Ectodermal cell (in vitro differentiated cells): ENCODE data around the gene CCDC85C.
A peak's percentile ranks its signal among the peaks of the same experiment; 100 is the strongest.

ENCODE experiments used
- H3K27ac ChIP-seq: 2 replicates; pipeline ENCODE4 v1.7.0; 2013; ENCODE audit warnings: mild to moderate bottlenecking, low read depth, low read length; ENCODE audit not compliant: insufficient read depth, poor library complexity, severe bottlenecking
- H3K27me3 ChIP-seq: 2 replicates; pipeline ENCODE4 v1.7.0; 2013; ENCODE audit warnings: mild to moderate bottlenecking, low read length; ENCODE audit not compliant: insufficient read depth, control insufficient read depth, poor library complexity, severe bottlenecking
- H3K36me3 ChIP-seq: one replicate; pipeline ENCODE4 v1.7.0; 2013; ENCODE audit warnings: low read length; ENCODE audit not compliant: control insufficient read depth, insufficient read depth
- H3K4me1 ChIP-seq: one replicate; pipeline ENCODE4 v1.7.0; 2013; ENCODE audit warnings: low read length; ENCODE audit not compliant: control insufficient read depth, insufficient read depth
- H3K4me3 ChIP-seq: 2 replicates; pipeline ENCODE4 v1.7.0; 2013; ENCODE audit warnings: low read depth, low read length, control low read depth; ENCODE audit not compliant: insufficient read depth
- H3K9me3 ChIP-seq: 2 replicates; pipeline ENCODE4 v1.7.0; 2013; ENCODE audit warnings: mild to moderate bottlenecking, low read length, moderate library complexity; ENCODE audit not compliant: control insufficient read depth
- WGBS, 2 experiments: methylation state at CpG; one replicate each; pipeline ENCODE4 v1.1.7; 2013; ENCODE audit warnings: missing lambda C conversion rate in 2 of 2; 5-methylcytosine and 5-hydroxymethylcytosine counted together

CCDC85C gene

DNA sequence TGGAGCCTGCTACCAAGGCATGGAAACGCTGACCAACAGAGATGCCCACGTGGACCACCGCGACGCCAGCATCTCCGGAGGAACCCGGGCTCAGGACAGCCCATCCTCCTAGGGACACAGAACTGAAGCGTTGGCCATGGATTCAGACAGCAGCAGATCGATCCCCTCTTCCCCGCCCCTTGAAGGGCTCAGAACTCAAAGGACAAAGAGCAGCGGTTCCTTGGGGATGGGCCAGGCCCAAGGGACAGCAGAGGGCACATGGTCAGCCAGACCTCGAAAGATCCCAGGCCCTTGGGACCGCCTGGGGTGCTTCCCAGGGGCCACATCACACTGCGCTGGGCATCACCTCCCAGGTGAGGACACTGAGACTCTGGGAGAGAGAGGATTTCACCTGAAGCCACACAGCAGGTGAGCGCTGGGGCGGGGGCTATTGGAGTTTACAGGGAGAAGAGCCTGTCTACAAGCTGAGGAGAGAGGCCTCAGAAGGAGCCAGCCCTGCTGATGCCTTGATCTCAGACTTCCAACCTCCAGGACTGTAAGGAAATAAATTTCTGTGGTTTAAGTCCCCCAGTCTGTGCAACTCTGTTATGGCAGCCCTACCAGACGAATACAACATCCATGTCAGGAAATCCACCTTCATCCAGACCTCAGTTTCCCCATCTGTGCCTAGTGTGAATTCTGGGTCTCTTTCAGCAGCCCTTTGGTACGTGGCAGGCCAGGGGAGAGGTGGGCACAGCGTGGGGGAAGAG lies 73.4 kb downstream of the CCDC85C start:
- no peak overlapping the region for H3K4me3 ChIP-seq
- peaks cover 59% of the 10 kb centered on the region for H3K4me1 ChIP-seq
- H3K27ac ChIP-seq, result peak overlapping the region; percentile 69
- H3K27me3 ChIP-seq, result no peaks in the 10 kb centered on the region
- no peaks in the 10 kb centered on the region for H3K9me3 ChIP-seq
- WGBS, 2 experiments, result 72 to 73% methylated on average over 19 of the region's 19 CpGs
- H3K36me3 ChIP-seq, result no peaks in the 10 kb centered on the region

DNA sequence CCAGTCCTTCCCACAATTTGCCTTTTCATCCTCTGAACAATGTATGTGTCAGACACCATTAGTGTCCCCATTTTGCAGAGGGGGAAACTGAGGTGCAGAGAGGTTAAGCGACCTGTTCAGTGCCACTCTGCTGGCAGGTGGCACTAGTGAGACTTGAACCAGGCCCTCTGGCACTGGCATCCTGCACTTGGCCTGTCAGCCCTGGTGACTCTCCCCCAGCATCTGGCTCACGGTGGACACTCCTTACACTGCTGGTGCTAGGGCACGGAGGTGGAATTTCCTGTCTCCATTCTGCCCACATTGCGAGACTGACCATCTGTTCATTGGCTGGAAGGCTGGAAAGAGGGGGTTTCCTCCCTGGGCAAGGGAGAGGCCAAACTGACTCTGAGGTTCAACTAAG lies 74.1 kb downstream of the CCDC85C start:
- H3K27me3 ChIP-seq, result no peaks in the 10 kb centered on the region
- WGBS, 2 experiments, result 92 to 95% methylated on average over 4 of the region's 4 CpGs
- peaks cover 59% of the 10 kb centered on the region for H3K4me1 ChIP-seq

DNA sequence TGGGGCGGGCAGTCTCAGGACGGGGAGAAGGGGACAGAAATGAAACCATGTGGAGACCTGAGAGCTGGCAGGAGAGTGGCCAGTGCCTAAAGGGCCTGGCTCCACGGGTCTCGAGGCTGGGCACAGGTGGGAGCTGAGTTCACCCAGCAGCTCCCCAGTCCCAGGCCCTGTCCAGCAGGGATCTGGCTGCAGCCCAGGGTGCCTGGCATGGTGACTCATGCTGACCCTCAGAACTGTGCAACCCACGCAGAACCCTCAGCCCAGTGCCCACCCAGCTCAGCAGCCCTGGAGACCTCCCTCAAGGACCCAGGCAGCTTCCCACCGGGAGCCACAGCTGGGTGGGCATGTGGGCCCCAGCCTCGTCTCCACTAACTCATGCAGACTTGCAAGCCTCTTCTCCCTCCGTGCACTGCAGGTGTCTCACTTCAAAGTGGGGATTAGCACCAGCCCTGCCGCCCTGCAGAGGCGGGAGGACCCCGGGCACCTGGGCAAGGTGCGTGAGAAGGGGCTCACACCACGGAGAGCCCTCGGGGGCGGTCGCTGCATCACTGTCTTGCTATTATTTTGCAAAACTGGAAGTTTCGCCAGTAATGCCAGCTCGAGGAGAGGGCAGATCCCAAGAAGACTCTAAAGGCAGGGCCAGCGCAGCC lies 76.5 kb downstream of the CCDC85C start:
- H3K27ac ChIP-seq, result no peak overlapping the region
- H3K27me3 ChIP-seq, result no peaks in the 10 kb centered on the region
- no peaks in the 10 kb centered on the region for H3K36me3 ChIP-seq
- 77 to 79% methylated on average over 19 of the region's 19 CpGs for WGBS, 2 experiments
- H3K4me1 ChIP-seq, result peaks cover 61% of the 10 kb centered on the region
- no peaks in the 10 kb centered on the region for H3K9me3 ChIP-seq
- no peak overlapping the region for H3K4me3 ChIP-seq

More for the DNA sequence above, 74.1 kb downstream of the CCDC85C start:
- H3K9me3 ChIP-seq, result no peaks in the 10 kb centered on the region
- H3K4me3 ChIP-seq, result no peak overlapping the region
- H3K36me3 ChIP-seq, result no peaks in the 10 kb centered on the region
- H3K27ac ChIP-seq, result no peak overlapping the region

DNA sequence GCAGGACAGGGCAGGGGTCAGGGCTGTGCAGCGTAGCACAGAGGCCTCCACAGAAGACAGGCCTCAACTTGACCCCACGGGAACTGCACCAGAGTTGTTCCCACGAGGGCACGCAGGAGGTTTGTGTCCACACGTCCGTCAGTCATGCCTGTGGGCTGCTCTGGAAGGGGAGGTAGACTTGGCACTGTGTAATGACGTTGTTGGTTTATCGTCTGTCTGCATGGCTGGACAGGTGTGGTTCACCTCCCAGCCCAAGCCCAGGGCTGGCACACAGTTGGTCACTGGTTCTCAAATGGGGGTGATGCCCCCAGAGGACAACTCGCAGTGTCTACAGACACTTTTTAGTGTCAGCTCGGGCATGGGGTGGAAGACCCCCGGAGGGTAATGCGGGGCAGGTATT lies 77.0 kb downstream of the CCDC85C start:
- Histone ChIP-seq H3K36me3 (no peaks in the 10 kb centered on the region), H3K4me3 (no peak overlapping the region), H3K9me3 (no peaks in the 10 kb centered on the region), H3K4me1 (peaks cover 66% of the 10 kb centered on the region), H3K27ac (no peak overlapping the region), H3K27me3 (no peaks in the 10 kb centered on the region)
- 94 to 95% methylated on average over 12 of the region's 12 CpGs for WGBS, 2 experiments

DNA sequence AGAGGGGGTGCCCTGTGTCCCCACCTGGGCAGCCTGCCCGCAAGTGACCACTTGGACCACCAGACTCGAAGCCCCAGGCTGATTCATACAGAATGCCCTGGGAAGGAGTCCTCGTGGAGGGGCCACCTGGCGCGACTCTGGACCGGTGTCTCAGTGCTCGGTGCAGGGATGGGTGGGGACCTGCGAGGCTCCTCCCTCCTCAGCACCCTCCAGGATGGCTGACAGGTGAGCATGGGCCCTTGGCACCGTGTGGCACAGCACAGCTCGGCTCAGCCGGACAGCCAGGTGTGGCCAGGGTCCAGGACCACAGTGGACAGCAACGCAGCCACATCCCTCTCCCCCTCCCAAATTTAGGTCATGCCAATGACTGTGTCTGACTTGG lies 78.3 kb downstream of the CCDC85C start:
- no peaks in the 10 kb centered on the region for H3K27me3 ChIP-seq
- WGBS, 2 experiments, result 94% methylated on average over 12 of the region's 12 CpGs
- no peaks in the 10 kb centered on the region for H3K36me3 ChIP-seq
- H3K4me1 ChIP-seq, result peaks cover 73% of the 10 kb centered on the region
- H3K4me3 ChIP-seq, result no peak overlapping the region
- no peaks in the 10 kb centered on the region for H3K9me3 ChIP-seq
- no peak overlapping the region for H3K27ac ChIP-seq

DNA sequence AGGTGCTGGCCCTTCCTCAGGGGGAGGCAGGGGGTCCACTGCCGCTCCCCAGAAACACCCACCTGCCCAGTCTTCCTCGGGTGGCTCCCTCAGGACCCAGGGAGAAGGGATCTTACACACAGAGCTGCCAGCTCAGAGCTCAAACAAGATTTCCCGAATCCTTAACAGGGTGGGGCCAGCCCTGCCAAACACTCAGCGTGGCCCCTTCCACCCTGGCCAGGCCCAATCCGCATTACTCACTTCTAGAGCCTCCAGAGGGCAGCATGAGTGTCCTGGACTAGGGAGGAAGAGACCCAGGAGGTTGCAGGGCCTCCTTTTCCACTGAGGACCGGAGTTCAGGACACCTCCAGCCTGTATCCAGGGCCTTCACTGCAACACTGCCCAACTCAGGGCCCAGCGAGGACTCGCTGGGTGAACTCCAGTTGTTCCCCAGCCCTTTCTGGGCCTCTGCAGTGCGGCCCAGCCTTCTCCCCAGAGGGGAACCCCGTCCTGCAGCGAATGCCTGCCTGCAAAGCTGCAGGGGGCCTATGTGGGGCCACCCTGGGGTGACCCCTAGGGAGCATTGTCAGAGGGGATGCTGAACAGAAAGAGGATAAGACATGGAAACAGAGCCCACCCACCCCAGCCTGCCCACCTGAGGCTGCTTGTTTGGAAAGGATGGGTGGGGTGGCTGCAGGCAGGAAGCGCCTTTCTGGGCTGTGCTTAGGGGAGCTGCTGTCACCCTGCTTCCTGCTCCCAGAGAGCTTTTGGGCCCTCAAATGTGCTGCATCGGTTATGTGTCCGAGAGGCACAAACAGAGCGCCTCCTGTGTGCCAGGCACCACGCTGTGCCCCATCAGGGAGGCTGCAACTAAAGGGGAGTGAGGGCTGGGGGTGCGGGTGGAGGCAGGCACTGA lies 79.0 kb downstream of the CCDC85C start:
- Histone ChIP-seq H3K27me3 (no peaks in the 10 kb centered on the region), H3K27ac (no peak overlapping the region), H3K4me1 (peaks cover 68% of the 10 kb centered on the region), H3K4me3 (no peak overlapping the region), H3K36me3 (peaks cover under 1% of the 10 kb centered on the region), H3K9me3 (no peaks in the 10 kb centered on the region)
- WGBS, 2 experiments, result 60 to 63% methylated on average over 17 of the region's 17 CpGs

DNA sequence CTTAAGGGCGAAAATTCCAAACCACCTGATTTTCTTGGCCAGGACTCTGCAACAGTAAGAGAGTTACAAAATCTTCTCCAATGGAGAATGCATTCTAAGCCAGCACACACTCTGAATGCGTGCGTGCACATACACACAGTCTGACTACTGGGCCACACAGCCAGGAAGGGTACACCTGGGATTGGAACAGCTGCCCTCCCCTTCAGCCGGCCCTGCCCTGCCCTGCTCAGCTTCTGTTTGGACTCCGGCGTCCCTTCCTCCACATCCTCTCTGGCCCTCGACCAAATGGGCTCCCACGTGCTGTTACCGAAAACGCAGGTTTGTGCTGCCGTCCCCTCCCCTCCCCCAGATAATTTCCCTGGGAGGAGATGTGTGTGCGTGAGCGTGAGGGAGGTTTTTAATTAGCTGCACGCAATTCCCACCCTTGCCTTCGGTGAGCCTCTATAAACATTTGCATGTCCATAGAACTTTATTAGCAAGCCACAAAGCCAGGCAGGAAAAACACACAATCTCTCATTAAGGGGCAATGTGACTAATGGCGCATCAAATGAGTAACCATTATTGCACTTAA lies 79.8 kb downstream of the CCDC85C start:
- Histone ChIP-seq H3K4me3 (no peak overlapping the region), H3K36me3 (peaks cover 3% of the 10 kb centered on the region), H3K27me3 (no peaks in the 10 kb centered on the region), H3K4me1 (peaks cover 64% of the 10 kb centered on the region), H3K27ac (no peak overlapping the region), H3K9me3 (no peaks in the 10 kb centered on the region)
- 49 to 58% methylated on average over 14 of the region's 16 CpGs for WGBS, 2 experiments

DNA sequence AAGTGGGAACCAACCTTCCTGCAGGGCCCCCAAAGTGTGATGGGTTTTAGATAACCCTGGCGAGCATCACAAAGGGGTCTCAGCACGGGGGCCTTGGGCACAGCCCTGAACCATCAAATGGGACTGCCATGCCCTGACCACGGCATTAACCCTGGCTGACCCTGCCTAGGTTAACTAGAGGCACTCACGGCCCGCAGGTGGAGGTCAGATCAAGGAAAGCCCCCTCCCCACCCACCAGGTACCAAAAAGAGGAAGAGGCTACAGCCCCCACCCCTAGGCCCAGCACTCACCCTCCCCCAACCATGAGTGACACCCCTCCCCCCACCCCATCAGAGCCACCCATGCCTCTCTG lies 80.3 kb downstream of the CCDC85C start:
- Histone ChIP-seq H3K4me3 (no peak overlapping the region), H3K4me1 (peaks cover 64% of the 10 kb centered on the region), H3K9me3 (no peaks in the 10 kb centered on the region), H3K27me3 (no peaks in the 10 kb centered on the region), H3K36me3 (peaks cover 3% of the 10 kb centered on the region), H3K27ac (peak overlapping the region; percentile 86)
- 65% methylated on average over 5 of the region's 5 CpGs for WGBS, 2 experiments

DNA sequence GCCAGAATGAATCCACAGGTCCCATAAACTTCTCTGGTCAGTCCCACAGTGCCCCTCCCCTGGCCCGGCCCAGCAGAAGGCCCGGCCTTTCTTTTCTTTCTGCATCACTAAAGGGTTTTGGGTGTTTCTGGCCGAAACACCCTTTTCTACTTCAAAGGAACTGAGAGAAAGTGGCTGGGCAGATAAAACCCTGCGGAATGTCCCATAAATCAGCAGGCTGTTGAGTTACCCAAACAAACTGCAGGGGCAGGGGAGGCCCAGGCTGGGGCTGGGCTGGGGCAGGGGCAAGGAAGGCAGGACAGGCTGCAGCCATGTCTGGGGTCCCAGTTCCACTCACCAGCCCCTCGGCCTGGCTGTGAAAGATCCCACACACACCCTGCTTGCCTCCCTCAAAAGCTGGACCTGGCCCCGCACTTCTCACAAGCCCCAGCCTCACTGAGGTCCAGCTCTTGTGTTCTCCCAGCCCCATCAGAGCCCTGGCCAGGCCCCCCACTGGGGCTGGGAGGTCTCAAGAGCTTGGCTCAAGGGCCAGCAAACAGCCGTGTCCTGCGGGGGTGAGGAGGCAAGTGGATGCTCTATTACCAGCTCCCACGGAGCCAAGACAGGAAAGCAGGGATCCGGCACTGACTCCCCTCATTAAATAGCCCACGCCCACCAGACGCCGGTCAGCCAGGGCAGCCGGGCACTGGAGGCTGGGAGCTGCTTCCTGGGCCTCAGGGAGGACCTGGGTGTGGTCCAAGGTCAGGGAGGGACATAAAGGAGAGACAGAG lies 80.9 kb downstream of the CCDC85C start:
- H3K9me3 ChIP-seq, result no peaks in the 10 kb centered on the region
- H3K36me3 ChIP-seq, result peaks cover 3% of the 10 kb centered on the region
- H3K4me1 ChIP-seq, result peaks cover 61% of the 10 kb centered on the region
- H3K27ac ChIP-seq, result peak overlapping the region; percentile 86
- H3K27me3 ChIP-seq, result no peaks in the 10 kb centered on the region
- peak overlapping the region; percentile 11 for H3K4me3 ChIP-seq
- 19 to 21% methylated on average over 14 of the region's 14 CpGs for WGBS, 2 experiments
